Activated T-helper 17 cell treated with anti-CD3 and anti-CD28 coated beads, Interleukin-2, amount 50 U/mL, for 72 hours (primary cell): ENCODE data around the gene SCGB1C1. TPM values are rescaled to one million over a fixed set of nuclear protein-coding genes. Genes with fewer than 3 reads are reported as not detected.

Experiments
- ATAC-seq: fragments of 150-1000 bp; cut with Tn5 transposase; replicated peaks from 2 replicates; pipeline ENCODE4 v1.10.0; 2021; ENCODE audit warnings: mild to moderate bottlenecking, moderate library complexity
- H3K27ac Mint-ChIP-seq: one replicate; pipeline ENCODE4 v1.8.0; 2022; ENCODE audit warnings: mixed read lengths
- H3K27me3 Mint-ChIP-seq: one replicate; pipeline ENCODE4 v1.8.0; 2022; ENCODE audit warnings: mixed read lengths
- H3K36me3 Mint-ChIP-seq: one replicate; pipeline ENCODE4 v1.8.0; 2022; ENCODE audit warnings: low read depth, mild to moderate bottlenecking, mixed read lengths
- H3K4me1 Mint-ChIP-seq: one replicate; pipeline ENCODE4 v1.8.0; 2022; ENCODE audit warnings: mixed read lengths
- H3K4me3 Mint-ChIP-seq: one replicate; pipeline ENCODE4 v1.8.0; 2022; ENCODE audit warnings: mild to moderate bottlenecking, mixed read lengths
- H3K9me3 Mint-ChIP-seq: one replicate; pipeline ENCODE4 v1.8.0; 2022; ENCODE audit warnings: mixed read lengths
- total RNA-seq, 2 donors: library from RNA; stranded (reverse); gene quantifications; one replicate each; pipeline ENCODE4 v1.2.3, GENCODE V29; 2022

The SCGB1C1 gene
- total RNA-seq, 2 donors from 2014 or later = not detected

DNA sequence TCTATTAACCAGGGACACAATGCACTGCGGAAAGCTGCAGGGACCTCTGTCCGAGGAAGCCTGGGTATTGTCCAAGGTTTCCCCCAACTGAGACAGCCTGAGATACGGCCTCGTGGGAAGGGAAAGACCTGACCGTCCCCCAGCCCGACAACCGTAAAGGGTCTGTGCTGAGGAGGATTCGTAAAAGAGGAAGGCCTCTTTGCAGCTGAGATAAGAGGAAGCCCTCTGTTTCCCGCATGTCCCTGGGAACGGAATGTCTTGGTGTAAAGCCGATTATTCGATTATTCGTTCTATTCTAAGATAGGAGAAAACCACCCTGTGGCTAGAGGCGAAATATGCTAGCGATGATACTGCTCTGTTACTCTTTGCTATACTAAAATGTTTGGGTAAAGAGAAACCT is 9.1 kb downstream of the SCGB1C1 start:
- H3K27me3 Mint-ChIP-seq = no peaks in the 10 kb centered on the region
- H3K36me3 Mint-ChIP-seq = peaks cover 65% of the 10 kb centered on the region
- H3K27ac Mint-ChIP-seq = peak overlapping the region; percentile 84
- peak overlapping the region; percentile 65 for H3K4me3 Mint-ChIP-seq
- ATAC-seq = peak; percentile 43
- peaks cover 24% of the 10 kb centered on the region for H3K4me1 Mint-ChIP-seq
- H3K9me3 Mint-ChIP-seq = no peaks in the 10 kb centered on the region

- Mint-ChIP-seq H3K27ac (peak overlapping the region; percentile 84), H3K4me3 (peak overlapping the region; percentile 65), H3K27me3 (no peaks in the 10 kb centered on the region), H3K9me3 (no peaks in the 10 kb centered on the region), H3K36me3 (peaks cover 71% of the 10 kb centered on the region), H3K4me1 (peaks cover 24% of the 10 kb centered on the region)
- ATAC-seq = no peak
These were observed 9.6 kb downstream of the SCGB1C1 start for GRCh38 chr11:202490-202889.

GRCh38 chr11:203056-203944 is 10.4 kb downstream of the SCGB1C1 start:
- Mint-ChIP-seq H3K9me3 (no peaks in the 10 kb centered on the region), H3K4me1 (peaks cover 24% of the 10 kb centered on the region), H3K27ac (peak overlapping the region; percentile 84), H3K36me3 (peaks cover 79% of the 10 kb centered on the region), H3K27me3 (no peaks in the 10 kb centered on the region), H3K4me3 (peak overlapping the region; percentile 65)
- no peak for ATAC-seq

- Mint-ChIP-seq H3K4me3 (peak overlapping the region; percentile 65), H3K9me3 (no peaks in the 10 kb centered on the region), H3K27me3 (no peaks in the 10 kb centered on the region), H3K4me1 (peaks cover 24% of the 10 kb centered on the region), H3K36me3 (peaks cover 86% of the 10 kb centered on the region), H3K27ac (peak overlapping the region; percentile 84)
- no peak for ATAC-seq
These were observed 11.2 kb downstream of the SCGB1C1 start for GRCh38 chr11:203945-204586.

DNA sequence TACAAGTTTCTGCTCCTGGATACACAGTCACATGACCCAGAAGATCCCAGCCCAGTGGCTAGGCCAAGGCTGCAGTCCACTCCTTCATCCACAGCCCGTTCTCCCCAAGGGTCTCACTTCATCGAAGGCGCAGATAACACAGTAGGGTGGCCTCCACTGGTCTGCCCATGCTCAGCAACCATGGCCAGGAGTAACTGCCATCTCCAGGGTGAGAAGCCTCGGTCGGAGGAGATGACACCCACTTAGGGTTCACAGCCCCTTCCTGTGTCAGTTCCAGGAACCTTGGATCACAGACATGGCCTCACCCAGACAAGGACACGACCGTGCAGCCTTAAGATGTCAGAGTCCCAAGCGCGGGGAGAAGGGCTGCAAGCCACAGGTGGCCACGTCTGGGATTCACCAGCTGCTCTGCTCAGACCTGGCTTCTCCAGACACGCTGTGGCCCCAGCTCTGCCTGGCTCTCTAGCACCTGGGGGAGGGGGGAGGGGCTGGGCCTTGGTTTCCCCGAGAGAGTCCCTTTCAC is 11.8 kb downstream of the SCGB1C1 start:
- H3K4me3 Mint-ChIP-seq = peak overlapping the region; percentile 26
- peaks cover 92% of the 10 kb centered on the region for H3K36me3 Mint-ChIP-seq
- no peaks in the 10 kb centered on the region for H3K9me3 Mint-ChIP-seq
- peaks cover 24% of the 10 kb centered on the region for H3K4me1 Mint-ChIP-seq
- no peaks in the 10 kb centered on the region for H3K27me3 Mint-ChIP-seq
- ATAC-seq = no peak
- no peak overlapping the region for H3K27ac Mint-ChIP-seq

GRCh38 chr11:205221-206001 is 12.5 kb downstream of the SCGB1C1 start:
- Mint-ChIP-seq H3K36me3 (peaks cover 100% of the 10 kb centered on the region), H3K27ac (no peak overlapping the region), H3K4me3 (peak overlapping the region; percentile 100), H3K27me3 (no peaks in the 10 kb centered on the region), H3K9me3 (no peaks in the 10 kb centered on the region), H3K4me1 (peaks cover 32% of the 10 kb centered on the region)
- ATAC-seq = no peak

GRCh38 chr11:206002-206384 is 13.1 kb downstream of the SCGB1C1 start:
- peak overlapping the region; percentile 100 for H3K27ac Mint-ChIP-seq
- H3K4me3 Mint-ChIP-seq = peak overlapping the region; percentile 100
- H3K9me3 Mint-ChIP-seq = no peaks in the 10 kb centered on the region
- ATAC-seq = no peak
- no peaks in the 10 kb centered on the region for H3K27me3 Mint-ChIP-seq
- peaks cover 100% of the 10 kb centered on the region for H3K36me3 Mint-ChIP-seq
- H3K4me1 Mint-ChIP-seq = peaks cover 32% of the 10 kb centered on the region

- ATAC-seq = no peak
- peak overlapping the region; percentile 100 for H3K27ac Mint-ChIP-seq
- H3K36me3 Mint-ChIP-seq = peaks cover 100% of the 10 kb centered on the region
- H3K4me1 Mint-ChIP-seq = peaks cover 32% of the 10 kb centered on the region
- no peaks in the 10 kb centered on the region for H3K27me3 Mint-ChIP-seq
- peak overlapping the region; percentile 100 for H3K4me3 Mint-ChIP-seq
- H3K9me3 Mint-ChIP-seq = no peaks in the 10 kb centered on the region
These were observed 13.8 kb downstream of the SCGB1C1 start for GRCh38 chr11:206526-207207.

GRCh38 chr11:207208-207862 is 14.5 kb downstream of the SCGB1C1 start, which contains the start of the genes BET1L and RIC8A:
BET1L (minus strand) TSS chr11:207399; CDS start chr11:207321, 78 bp downstream.
RIC8A (plus strand) TSS chr11:207708; CDS start chr11:208855, 1,147 bp downstream.
- Mint-ChIP-seq H3K4me1 (peaks cover 26% of the 10 kb centered on the region), H3K27ac (peak within 1 kb of the TSS; percentile 100), H3K27me3 (no peaks in the 10 kb centered on the region), H3K4me3 (peak within 1 kb of the TSS; percentile 100), H3K36me3 (peaks cover 100% of the 10 kb centered on the region), H3K9me3 (no peaks in the 10 kb centered on the region)
- ATAC-seq = peak; percentile 85

DNA sequence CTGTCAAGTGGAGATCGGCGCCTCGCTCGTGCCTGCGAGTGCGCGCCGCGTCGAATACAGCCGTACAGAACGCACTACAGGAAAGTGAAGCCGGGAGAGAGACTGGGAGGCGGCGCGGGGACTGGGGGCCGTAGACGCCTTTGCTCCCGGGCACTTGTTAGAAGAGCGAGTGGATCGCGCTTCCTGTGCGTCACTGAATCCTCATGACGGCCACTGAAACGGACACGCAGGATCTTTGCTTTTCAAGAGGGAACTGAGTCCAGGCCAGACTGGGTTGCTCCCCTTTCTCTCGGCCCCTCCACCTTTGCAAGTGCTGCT is 14.9 kb downstream of the SCGB1C1 start:
- Mint-ChIP-seq H3K4me1 (peaks cover 24% of the 10 kb centered on the region), H3K36me3 (peaks cover 100% of the 10 kb centered on the region), H3K9me3 (no peaks in the 10 kb centered on the region), H3K4me3 (peak overlapping the region; percentile 100), H3K27ac (peak overlapping the region; percentile 100), H3K27me3 (no peaks in the 10 kb centered on the region)
- ATAC-seq = peak; percentile 20

- ATAC-seq = peak; percentile 65
- Mint-ChIP-seq H3K27ac (peak overlapping the region; percentile 100), H3K27me3 (no peaks in the 10 kb centered on the region), H3K4me3 (peak overlapping the region; percentile 100), H3K4me1 (peaks cover 18% of the 10 kb centered on the region), H3K9me3 (no peaks in the 10 kb centered on the region), H3K36me3 (peaks cover 100% of the 10 kb centered on the region)
These were observed 15.5 kb downstream of the SCGB1C1 start for GRCh38 chr11:208181-208916.

DNA sequence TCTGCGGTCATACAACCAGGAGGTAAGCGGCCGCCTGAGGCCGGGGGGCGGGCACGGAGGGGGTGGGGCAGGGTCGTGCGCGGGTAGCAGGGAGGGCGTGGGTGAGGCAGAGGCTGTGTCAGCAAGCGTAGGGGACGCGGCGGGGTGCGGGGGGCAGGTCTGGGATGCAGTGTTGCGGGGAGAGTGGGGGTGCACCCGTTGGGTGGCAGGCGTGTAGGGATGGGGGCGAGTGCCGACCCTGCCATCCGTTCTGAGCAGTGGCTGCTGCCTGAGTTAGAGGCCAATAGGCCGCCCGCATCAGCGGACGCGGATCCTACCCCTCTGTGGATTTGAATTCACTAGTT is 16.0 kb downstream of the SCGB1C1 start:
- Mint-ChIP-seq H3K27me3 (no peaks in the 10 kb centered on the region), H3K9me3 (no peaks in the 10 kb centered on the region), H3K27ac (peak overlapping the region; percentile 100), H3K36me3 (peaks cover 100% of the 10 kb centered on the region), H3K4me1 (peaks cover 13% of the 10 kb centered on the region), H3K4me3 (peak overlapping the region; percentile 100)
- ATAC-seq = no peak
